DND-41 (cell line): ENCODE data around the gene EYA2.

Source experiments
- CTCF ChIP-seq: IDR thresholded peaks from 2 replicates; pipeline ENCODE4 v1.5.1; 2012; ENCODE audit warnings: borderline replicate concordance, low read length, moderate library complexity, mild to moderate bottlenecking; ENCODE audit not compliant: poor library complexity, severe bottlenecking; ENCODE audit errors: extremely low read depth
- EZH2 ChIP-seq: IDR thresholded peaks from 3 replicates; pipeline ENCODE4 v1.6.1; 2012; ENCODE audit warnings: borderline replicate concordance, low read depth, mild to moderate bottlenecking, moderate library complexity, low read length, inconsistent platforms; ENCODE audit not compliant: severe bottlenecking

DNA sequence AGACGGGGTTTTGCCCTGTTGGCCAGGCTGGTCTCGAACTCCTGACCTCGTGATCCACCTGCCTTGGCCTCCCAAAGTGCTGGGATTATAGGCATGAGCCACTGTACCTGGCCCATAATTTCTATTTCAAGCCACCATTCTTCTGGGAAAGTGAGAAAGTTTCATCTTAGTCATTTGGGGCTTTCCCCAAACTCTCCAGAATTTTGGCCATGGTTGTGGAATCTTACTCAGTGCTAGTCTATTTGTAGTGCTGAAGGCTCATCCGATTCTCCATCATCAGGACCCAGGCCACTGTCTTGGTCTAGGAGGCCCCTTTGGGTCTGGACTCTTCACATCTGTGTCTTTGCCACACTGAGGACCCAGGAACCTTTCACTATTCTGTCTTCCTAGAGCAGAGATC, 164.9 kb downstream of the EYA2 start:
- TF ChIP-seq EZH2: no peak
- TF ChIP-seq CTCF: no peak
